ELR (cell line): ENCODE measurements around the gene VPS45.
"Not testable (repeated sequence)": the region's sequence is repeated elsewhere in the genome, so short reads cannot be mapped to it uniquely, and the experiment has no call there.

Experiments
- DNase-seq: peaks from one replicate; pipeline ENCODE4 v3.0.0-alpha.2; 2015; ENCODE audit warnings: low read depth

VPS45 gene

GRCh38 chr1:150132372-150132771, 64.8 kb downstream of the VPS45 start:
- DNase-seq = no peak

- DNase-seq = no peak
Measured at GRCh38 chr1:150134537-150134936, 67.0 kb downstream of the VPS45 start.

- peak; percentile 46 for DNase-seq
Measured at GRCh38 chr1:150135400-150135799, 67.8 kb downstream of the VPS45 start.

- no peak for DNase-seq
Measured at GRCh38 chr1:150138044-150138443, 70.5 kb downstream of the VPS45 start.

- no peak for DNase-seq
Measured at GRCh38 chr1:150141452-150141851, 73.9 kb downstream of the VPS45 start.

- DNase-seq = no peak
Measured at GRCh38 chr1:150142083-150142482, 74.5 kb downstream of the VPS45 start.

- no peak for DNase-seq
Measured at GRCh38 chr1:150144606-150145005, 77.0 kb downstream of the VPS45 start.

- DNase-seq = not testable (repeated sequence)
Measured at GRCh38 chr1:150146016-150146415, 78.4 kb downstream of the VPS45 start.

- no peak for DNase-seq
Measured at GRCh38 chr1:150146849-150147542, 79.4 kb downstream of the VPS45 start.

GRCh38 chr1:150148837-150149270, 81.3 kb downstream of the VPS45 start:
- DNase-seq = peak; percentile 12

GRCh38 chr1:150149271-150150132, 81.9 kb downstream of the VPS45 start, which contains the start of gene PLEKHO1:
TSS of gene PLEKHO1 (plus strand) at chr1:150149916. CDS start at chr1:150150258, 342 bp downstream.
- peak; percentile 89 for DNase-seq

GRCh38 chr1:150150133-150151021, 82.8 kb downstream of the VPS45 start:
- DNase-seq = peak; percentile 60

GRCh38 chr1:150151291-150152181, 84.0 kb downstream of the VPS45 start:
- peak; percentile 30 for DNase-seq

GRCh38 chr1:150152182-150152536, 84.6 kb downstream of the VPS45 start:
- DNase-seq = peak; percentile 22

GRCh38 chr1:150152772-150153456, 85.3 kb downstream of the VPS45 start:
- DNase-seq = peak; percentile 83

GRCh38 chr1:150154143-150154542, 86.6 kb downstream of the VPS45 start:
- no peak for DNase-seq

- DNase-seq = no peak
Measured at GRCh38 chr1:150155413-150156071, 88.0 kb downstream of the VPS45 start.

GRCh38 chr1:150156868-150157603, 89.5 kb downstream of the VPS45 start:
- peak; percentile 53 for DNase-seq

- DNase-seq = no peak
Measured at GRCh38 chr1:150159550-150159949, 92.0 kb downstream of the VPS45 start.
